Stimulated activated CD4-positive, alpha-beta T cell treated with anti-CD3 and anti-CD28 coated beads, Interleukin-1b, Interleukin-23, amount 100 ng/mL, for 48 hours (primary cell): ENCODE results near the gene UROC1.

Source experiments
- DNase-seq: peaks from one replicate; pipeline ENCODE4 v3.0.0-alpha.2; 2020

UROC1 gene

GRCh38 chr3:126529585-126530170, 12.1 kb upstream of the UROC1 start:
- no peak for DNase-seq

GRCh38 chr3:126528800-126529541, 11.4 kb upstream of the UROC1 start:
- no peak for DNase-seq

DNA sequence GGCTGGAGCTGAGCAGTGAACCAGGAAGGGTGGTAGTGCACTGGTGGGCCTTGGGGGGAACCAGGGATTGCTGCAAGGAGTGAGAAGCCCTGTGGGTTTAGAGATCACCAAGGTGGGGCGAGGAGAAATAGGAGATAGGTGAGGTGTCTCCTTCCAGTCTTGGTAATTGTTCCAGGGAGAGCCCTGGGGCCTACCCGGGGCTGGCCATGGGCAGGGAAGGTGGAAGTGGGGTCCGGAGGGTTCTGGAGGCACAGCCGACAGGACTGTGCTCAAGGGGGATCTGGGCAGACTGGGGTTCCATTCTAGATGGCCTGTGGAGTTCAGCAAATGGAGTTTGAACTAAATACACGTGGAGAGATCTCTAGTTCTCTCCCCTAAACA, 10.8 kb upstream of the UROC1 start:
- no peak for DNase-seq

DNA sequence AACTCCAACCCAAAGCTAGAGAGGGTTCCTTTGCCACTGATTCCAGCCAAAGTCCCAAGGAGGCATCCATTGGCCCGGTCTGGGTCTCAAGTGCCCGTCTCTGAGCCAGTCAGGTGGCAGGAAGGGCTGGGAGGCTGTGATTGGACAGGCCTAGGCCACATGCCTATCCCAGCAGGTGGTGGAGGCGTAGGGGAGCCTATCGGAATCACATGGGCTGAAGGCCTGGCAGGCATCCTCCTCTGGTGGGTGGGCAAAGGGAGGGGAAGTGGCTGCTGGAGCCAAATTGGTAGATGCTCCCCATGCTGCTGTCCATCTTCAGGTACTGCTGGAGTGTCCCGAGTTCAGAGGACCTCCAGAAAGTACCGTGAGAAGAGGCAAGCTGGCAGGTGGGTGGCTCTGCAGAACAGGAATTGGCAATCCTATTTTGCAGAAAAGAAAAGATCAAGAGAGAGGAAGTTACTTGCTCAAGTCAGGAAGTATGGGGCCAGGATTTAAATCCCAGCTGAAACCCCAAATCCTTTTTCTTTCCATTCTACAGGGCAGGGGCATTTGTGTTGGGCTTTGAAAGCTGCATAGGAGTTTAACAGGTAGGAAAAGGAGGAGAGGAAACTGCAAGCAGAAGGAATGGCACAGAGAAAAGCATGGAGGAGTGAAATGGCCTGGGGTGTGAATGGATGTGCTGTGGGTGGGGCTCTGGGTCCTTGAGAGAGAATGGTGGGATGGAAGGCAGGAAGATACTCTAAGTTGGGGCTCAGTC, 10.1 kb upstream of the UROC1 start:
- no peak for DNase-seq

DNA sequence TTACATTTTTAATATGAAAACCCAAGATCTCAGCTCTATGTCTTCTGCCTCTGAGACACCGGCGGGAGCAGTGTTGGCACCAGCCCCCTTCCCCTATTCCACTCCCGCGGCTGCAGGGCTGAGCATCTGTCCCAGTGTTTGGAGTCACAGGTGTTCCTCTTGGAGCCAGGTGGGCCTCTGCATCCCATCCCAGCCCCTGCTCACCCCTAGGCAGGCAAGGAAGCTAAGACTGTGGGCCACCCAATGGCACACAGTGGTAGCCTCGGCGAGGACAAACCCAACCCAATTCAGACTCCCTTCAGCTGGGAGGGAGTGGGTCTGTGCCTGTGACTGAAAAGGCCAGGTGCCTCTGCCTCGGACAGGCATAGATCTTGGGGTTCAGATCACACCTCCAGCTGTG, 9.4 kb upstream of the UROC1 start:
- no peak for DNase-seq

GRCh38 chr3:126526668-126527005, 9.1 kb upstream of the UROC1 start:
- DNase-seq: no peak

DNA sequence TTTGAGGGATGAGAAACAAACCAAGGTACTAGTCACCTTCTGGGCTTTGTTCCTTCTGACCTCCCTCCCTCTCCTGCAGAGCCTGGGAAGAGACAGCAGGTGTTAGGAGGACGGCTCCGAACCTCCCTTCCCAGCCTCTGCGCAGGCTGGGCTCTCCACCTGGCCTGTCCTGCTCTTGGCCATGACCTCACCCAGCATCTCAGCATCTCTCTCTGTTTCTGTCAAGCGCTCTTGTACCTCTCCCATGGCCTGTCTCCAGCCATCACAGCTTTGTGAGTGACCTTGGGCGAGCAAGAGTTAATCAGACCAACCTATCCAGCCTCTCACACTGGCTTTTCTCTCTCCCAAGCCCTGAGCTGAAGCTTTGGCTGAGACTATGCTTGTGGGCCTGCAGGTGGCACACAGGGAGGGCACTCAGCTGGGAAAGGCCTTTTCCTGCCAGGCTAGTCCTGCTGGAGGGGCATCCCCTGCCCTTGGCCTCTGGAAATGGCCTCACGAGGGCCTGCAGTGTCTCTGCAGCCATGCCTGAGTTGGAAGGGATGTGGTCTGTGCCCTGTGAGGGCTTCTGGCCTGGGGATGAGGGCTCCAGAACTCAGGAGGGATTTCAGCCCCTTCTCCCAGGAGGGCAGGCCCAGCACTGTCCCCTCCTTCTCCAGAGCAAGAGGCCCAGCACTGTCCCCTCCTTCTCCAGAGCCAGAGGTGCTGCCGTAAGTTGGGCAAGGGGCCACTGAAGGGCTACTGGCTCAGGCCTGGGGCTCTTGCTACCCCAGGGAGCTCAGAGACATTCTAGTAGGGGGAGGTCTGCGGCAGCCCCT, 8.5 kb upstream of the UROC1 start:
- no peak for DNase-seq

DNA sequence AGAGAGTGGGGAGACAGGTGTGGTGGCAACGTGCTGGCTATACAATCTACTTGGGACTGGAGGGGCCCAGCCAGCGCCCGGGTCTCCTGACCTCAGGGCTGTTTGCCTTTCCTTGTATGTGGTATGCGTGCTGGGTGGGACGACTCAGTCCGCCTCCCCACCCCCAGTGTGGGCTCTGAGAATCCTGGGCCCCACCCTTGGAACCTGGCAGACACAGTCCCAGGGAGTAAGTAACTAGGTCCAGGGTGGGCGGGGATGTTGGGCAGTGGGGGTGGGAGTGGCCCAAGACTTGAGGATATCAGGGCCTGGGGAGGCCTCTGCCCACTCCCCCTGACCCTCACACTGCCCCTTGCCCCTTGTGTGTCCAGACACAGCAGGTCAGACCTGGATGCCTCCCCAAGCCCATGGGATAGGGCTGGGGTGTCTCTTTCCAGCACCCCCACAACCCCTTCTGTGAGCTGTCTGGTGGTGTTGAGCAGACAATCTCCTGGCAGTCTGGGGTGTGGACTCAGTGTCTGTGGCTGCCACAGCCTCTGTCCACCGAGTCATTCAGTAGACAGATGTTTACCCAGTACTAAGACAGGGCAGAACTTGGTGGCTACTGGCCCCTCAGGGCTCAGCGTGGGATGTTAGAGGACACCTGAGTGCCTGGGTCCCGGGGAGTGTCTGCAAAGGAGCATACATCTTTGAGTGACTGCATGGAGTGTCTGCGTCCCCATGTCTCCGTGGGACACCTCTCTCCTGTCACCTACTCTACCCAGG, 7.7 kb upstream of the UROC1 start:
- DNase-seq: no peak

DNA sequence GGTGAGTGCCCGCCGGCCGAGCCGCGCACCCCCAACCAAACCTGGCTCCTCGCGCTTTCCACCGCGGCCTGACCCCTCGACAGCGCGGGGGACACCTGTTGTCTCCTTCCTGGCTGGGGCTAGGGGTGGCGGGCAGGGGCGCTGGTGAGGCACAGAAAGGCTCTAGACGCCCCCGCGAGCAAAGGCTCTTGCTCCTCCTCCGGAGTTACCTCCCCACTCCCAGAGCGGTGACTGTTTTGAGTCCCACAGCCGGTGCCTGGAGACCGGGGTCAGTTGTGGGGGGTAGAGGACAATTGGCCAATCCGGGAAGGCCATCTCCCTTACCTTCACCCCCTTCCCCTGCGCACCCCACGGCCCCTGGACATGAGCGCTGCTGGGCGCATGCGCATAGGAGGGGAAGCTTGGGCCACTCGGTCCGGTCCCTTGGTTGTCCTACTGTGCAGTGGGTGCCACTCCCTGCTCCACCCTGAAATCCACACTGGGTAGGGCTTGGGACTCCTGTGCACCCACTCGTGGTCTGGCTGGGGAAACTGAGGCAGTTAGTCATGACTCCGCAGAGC, 6.9 kb upstream of the UROC1 start:
- no peak for DNase-seq

DNA sequence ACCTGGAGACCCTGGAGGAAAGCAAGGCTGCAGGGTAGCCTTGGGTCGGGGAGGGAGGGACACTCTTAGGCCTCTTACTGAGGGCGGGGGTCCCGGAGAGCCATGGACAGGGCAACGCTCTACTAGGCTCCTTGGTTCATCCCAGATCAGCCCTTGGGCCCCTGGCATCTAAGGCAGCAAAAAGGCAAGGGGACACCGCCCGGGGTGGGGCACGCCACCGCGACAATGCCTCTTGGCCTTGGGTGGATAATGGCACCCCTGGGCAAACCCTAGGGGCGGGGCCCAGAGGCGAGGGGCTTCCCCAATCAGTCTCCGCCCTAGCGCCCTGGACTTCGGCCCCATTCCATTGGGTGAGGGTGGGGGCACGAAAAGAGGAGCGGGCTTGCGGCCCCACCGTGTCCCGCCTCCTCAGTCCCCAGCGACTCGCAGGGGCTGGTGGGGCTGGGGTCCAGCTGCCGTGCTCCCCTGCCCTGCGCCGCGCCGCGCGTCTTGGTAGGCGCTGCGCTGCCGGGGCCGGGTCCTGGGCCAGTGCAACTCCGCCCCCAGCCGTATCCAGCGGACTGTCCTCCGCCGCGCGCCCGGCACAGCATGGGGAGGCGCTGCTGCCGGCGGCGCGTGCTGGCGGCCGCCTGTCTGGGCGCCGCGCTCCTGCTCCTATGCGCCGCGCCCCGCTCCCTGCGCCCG, 6.3 kb upstream of the UROC1 start, which contains the start of gene CHST13:
Gene CHST13 (plus strand): TSS at position 411 of the 684 bp plus-strand sequence. CDS start 178 bp downstream, at position 589.
- no peak for DNase-seq

- peak; percentile 17 for DNase-seq
Measured at GRCh38 chr3:126522363-126522788, 4.8 kb upstream of the UROC1 start.

GRCh38 chr3:126521122-126521891, 3.7 kb upstream of the UROC1 start:
- DNase-seq: no peak

DNA sequence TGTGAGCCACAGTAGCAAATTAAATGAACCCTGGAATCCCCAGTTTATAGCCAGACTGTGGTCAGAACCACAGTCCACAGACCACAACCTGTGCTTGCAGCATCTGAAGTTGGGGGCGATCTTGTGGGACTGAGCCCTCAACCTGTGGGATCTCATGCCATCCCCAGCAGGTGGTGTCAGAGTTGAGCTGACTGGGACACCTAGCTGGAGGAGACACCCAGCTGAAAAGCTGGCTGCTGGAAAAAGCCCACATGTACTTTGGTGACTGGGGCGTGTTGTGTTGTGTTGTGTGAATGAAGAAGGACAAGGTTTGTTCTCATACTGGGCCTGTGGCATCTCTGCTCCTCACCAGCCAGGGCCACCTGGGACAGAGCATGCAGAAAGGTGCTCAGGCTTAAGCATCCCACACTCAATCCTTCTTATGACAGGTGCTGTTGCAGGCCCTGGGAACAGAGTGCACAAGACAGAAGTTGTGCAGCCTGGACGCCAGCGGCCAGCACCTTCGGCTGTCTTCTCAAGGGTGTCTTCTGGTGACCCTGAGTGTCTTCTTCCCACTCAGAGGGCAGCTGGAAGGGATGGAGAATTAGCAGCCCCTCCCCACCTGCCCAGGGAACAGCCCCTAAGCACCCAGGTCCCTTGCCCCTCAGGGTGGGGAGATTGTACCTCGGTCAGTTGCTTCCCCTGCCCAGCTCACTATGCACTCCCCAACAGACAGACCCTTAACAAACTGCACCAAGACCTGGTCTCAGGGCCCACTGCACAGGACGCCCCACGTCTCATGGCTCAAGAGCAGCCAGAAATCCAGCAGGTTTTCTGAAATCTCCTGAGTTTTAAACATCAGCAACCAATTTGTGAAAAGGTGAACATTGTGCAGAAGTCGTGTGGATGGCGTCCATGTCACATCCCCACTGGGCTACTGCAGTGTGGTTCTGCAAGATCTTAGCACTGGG, 2.2 kb upstream of the UROC1 start:
- DNase-seq: no peak

GRCh38 chr3:126518779-126519177, 1.2 kb upstream of the UROC1 start:
- no peak for DNase-seq

DNA sequence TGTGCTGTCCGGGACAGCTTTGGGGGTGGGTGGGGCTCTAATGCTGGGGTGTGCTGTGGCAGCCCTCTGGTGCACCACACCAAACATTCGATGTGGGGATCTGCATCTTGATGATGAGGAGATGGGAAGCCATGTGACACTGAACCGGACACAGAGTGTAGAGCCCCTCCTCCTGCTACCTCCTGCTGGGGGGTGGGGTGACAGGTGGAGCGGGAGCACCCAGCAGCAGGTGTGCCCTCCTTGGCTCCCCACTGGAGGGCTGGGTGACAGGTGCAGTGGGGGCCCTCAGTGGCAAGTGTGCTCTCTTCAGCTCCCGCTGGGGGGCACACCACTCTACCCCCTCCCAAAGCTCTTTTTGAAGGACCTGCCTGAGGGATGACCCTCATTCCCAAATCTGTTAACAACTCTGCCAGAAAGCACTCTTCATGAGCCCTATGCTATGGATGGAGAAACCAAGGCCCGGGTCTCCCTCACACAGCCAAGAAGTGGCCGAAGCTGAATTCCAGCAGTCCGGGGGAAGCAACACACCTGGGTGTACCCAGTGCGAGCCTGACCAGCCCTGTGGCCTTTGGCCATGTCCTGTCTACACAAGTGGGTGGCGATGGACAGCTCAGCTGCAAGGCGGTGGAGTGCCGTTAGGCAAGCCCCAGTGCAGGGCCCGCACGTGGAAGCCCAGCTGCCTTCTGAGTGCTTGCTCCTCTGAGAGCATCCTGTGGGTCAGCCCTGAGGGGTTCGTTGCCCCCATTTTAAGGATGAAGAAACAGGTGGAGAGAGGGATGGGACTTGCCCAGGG, 609 bp upstream of the UROC1 start:
- no peak for DNase-seq

- no peak for DNase-seq
Measured at GRCh38 chr3:126516936-126517290, 660 bp downstream of the UROC1 start.

GRCh38 chr3:126516152-126516935, 1.2 kb downstream of the UROC1 start:
- DNase-seq: no peak
